Kidney tubule cell (primary cell): ENCODE results near the gene AGAP9.
A peak's percentile ranks its signal among the peaks of the same experiment; 100 is the strongest.
"Not testable (repeated sequence)": the region's sequence is repeated elsewhere in the genome, so short reads cannot be mapped to it uniquely, and the experiment has no call there.

Experiments used
- DNase-seq: peaks from one replicate; pipeline ENCODE4 v3.0.0-alpha.2; 2018; ENCODE audit warnings: low spot score

Gene AGAP9

DNA sequence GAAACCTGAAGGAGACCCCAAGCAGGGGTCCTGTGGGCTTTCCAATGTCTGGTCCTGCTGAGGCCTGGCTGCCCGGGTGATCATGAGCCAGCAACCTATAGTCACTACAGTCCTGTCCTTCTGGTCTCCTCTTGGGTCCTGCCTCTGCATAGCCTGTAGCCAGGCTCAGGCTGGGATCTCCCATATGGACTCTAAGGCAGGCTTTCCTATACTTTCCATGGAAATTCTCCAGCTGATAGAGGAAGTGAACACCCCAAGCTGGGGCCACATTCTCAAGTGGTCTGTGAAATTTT lies 66.0 kb downstream of the AGAP9 start:
- DNase-seq = no peak

DNA sequence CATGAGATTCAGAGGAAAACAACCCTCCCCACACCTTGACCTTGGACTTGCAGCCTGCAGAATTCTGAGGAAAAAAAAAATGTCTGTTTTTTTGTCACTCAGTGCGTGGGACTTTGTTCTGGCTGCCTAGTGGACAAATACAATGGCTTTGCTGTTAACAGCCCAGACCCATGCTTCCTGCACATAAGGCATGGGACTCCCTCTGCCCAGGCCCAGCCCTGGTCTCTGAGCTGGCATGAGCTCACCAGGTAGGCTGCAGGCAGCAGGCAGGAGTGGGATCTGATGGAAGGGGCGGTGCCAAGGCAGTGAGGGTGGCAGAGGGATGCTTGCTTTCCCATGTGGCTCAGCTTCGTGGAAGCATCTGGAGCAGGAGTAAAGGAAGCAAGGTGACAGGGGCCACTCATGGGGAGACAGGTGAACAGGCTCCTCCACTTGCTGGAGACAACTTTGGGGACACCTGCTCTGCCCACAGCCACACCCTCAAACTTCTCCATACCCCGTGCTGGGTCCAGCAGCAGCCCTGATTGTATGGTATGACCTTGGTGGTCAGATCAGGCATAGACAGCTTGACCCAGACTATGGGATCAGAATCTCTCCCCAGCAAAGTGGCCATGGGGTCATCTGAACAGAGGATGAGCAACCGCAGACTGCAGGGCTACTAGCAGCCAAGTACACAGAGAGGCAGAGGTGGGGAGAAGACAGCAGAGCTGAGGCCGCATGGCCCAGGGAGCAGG lies 66.5 kb downstream of the AGAP9 start:
- DNase-seq = peak; percentile 23

DNA sequence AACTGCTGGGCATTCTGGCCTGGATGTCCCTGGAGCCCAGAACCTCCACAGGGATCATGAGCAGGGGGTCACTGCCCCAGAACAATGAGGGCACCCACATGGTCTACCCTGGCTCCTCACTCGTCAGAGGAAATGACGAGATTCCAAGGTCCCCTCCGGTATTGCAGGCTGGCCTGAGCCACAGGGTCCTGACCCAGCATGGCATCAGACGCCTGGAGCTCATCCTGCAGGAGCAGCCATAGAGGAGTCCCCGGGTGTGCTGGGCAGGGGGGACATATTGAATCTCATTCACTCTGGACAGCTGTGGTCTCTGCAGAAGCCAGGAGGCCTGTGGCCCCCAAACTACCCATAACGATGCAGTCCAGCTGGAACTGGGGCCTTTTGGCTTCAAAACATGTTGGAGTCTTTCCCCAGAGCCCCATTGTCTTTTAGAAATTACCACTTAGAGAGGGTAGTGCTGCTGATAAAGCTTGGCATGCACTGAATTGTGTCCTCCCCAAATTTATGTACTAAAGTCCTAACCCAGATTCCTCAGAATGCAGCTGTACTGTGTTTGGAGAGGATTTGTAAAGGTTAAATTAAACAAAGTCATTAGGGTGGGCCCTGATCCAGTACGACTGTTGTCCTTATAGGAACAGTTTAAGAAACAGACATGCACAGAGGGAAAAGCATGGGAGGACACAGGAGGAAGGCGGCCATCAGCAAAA lies 67.2 kb downstream of the AGAP9 start:
- no peak for DNase-seq

DNA sequence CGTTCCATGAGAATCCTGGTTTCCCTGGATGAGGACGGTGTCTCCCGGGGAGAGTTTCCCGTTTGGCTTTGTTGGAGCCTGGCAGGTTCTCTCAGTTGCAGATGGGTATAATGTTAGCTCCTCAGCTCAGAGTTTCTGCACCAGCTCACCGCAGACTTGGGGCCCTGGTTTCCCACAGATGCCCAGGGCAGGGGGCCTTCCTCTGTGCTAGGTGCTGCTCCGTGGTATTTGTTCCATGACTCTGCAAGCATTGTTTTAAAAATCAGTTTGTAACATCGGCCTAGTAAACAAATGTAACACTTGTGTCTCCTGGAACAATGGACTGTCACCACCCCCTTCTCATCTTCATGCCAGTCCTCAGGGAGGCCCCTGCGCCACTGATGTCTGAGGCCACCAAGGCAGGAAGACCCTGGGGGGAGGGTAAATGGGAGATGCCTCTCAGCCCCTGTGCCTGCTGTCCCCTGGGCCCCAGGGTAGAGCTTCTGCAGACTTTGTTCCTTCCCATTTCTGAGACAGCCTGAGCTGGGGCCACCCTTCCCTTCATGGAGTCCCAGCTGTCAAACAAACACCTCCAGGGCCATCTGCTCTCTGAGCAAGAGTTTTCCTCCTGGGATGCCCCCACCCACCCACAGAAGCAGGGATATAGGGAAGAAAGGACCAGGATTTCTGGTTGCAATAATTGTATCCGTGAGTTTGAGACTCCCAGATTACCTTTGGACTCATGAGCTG lies 67.9 kb downstream of the AGAP9 start:
- not testable (repeated sequence) for DNase-seq

DNA sequence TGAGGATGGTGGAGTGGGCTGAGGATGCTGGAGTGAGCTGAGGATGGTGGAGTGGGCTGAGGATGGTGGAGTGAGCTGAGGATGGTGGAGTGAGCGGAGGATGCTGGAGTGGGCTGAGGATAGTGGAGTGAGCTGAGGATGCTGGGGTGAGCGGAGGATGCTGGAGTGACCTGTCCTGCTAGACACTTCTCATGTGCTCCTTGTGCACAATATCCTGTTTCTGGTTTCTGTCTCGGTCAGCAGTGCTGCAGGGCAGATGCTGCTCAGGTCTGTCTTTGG lies 68.7 kb downstream of the AGAP9 start:
- no peak for DNase-seq

DNA sequence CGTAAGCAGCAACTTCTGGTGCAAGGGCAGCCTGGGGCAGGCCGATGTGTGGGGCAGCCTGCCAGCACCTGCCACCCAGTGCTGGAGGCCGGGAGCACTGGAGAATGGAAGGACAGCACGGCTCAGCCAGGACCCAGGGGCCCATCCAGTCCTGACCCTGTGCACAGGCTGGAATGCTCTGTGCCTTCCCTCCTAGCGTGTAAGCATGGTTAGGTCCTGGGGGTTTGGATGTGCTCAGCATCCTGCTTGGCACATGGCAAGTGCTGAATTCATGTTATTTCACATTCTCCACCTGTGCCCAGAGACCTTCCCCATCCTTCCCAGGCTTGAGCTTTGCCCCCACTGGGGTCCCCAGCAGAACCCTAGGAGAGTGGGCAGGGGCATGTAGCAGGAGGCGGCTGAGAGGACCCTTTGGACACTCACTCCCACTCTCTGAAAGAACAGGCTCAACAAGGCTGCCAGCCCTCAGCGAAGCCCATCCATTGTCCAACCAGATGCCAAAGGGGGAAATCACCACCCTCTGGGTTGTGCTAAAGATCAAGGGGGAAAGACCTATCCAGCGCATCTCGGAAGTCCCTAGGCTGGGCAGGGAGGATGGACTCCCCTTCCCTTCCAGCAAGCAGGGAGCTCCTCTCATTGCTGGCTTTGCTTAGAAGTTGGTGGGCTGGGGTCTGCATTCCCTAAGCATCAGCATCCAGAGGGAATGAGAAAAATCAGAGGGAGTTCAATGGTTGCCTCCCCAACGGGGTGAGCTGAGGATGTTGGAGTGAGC lies 69.2 kb downstream of the AGAP9 start:
- no peak for DNase-seq

DNA sequence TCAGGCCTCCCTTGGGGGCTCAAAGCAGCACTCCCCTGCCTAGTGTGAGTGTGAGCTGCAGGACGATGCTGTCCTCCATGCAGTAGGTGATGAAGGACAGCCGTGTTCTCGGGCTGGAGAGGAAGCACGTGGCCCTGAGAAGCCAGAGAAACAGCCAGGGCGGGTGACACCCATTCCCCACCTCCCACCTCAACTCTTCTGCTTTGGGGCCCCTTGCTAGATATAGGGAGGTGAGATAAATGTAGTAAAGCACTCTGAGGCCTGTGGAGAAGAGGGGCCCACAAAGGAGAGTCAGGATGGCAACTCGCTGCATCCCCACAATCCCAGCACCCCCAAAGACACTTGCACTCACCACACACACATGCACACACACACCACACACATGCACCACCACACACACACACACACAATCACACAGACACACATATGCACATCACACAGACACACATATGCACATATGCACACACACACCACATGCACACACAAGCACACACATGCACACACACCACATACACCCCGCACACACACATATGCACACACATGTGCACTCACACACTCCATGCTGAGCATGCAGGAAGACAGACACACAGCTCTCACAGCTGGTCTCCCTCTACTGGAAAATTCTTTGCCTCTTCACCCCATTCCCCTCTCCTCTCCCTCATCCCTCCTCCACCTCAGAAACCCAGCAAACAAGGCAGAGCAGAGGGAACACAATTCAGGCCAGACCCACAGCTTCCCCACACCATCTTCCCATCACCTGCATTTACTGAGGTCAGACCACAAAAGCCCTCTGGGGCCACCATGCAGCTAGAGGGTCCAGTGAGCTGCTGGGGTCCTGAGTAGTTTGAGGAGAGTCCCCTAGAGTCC lies 70.1 kb downstream of the AGAP9 start:
- DNase-seq = no peak

DNA sequence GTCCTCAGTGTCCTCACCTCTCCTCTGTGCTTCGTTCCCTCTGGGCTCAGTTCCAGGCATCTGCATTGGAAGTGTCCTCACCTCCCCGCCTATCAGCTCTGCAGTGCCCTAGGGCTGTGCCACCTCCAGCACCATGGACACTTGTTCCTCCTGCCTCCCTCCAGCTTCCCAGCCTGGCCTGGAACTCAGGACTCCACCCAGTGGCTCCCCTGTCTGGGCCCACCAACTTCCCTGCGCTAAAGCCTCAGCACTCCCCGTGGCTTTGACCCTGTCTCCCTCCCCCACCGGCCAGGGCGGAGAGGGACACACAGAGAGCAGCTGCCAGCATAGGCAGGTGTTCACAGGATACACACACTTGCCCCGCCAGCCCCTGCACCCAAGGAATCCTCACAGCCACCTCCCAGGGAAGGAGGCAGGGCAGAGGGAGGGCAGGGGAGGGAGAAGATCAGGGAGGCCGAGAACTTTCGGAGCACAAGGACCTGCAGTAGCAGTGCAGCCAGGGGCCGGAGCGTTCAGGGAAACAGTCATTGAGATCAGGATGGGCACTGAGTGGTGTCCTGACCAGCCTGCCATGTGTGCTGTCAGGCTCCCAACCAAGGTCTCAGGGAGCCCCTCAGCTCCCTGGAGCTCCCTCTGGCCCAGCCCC lies 70.8 kb downstream of the AGAP9 start:
- DNase-seq = no peak

DNA sequence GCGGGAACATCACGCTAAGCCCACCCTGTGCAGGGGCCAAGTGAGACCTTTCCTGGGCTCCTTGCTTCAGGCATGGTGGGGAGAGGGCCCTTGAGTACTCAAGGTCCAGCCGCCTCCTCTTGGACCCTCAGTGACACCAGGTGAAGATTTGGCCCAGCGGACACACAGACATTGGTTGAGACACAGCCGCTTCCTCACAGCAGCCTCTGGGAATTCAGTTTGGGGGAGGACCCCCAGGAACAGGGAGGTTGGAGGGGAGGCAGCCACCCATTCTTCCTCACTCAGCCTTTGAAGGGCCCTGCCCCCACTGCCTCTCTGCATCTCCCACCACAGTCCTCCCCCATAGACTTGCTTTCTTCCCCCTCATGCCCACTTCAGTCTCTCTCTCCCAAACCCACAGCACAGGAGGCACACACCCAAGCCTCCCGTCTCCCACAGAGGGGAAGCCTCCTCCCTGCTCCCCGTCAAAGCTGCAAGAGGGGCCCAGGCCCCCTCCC lies 71.4 kb downstream of the AGAP9 start:
- no peak for DNase-seq
